OCI-LY3 (cell line): ENCODE results near the gene TP53AIP1.

Experiments
- H2AFZ ChIP-seq: fragments of 200-600, 300-600 bp; shearing (Covaris generic); 2 replicates; pipeline ENCODE4 v1.6.0; 2014; ENCODE audit warnings: antibody characterized with exemption, low read depth, low read length
- H3K27ac ChIP-seq: fragments of 200-600, 300-600 bp; sonication (generic); 2 replicates; pipeline ENCODE4 v1.5.1; 2014; ENCODE audit warnings: mild to moderate bottlenecking, low read length, moderate library complexity, mixed read lengths
- H3K27me3 ChIP-seq: fragments of 200-600, 300-600 bp; sonication (generic); 2 replicates; pipeline ENCODE4 v1.6.1; 2014; ENCODE audit warnings: low read depth, low read length, mixed read lengths
- H3K36me3 ChIP-seq: fragments of 200-600, 300-600 bp; sonication (generic); replicated peaks from 2 replicates; pipeline ENCODE3; 2014; ENCODE audit warnings: low read depth, low read length, mixed read lengths
- H3K4me1 ChIP-seq: fragments of 300-600, 200-600 bp; sonication (generic); 2 replicates; pipeline ENCODE4 v1.6.1; 2014; ENCODE audit warnings: low read length, mixed read lengths
- H3K4me2 ChIP-seq: fragments of 200-600, 300-600 bp; sonication (generic); 2 replicates; pipeline ENCODE4 v1.6.1; 2014; ENCODE audit warnings: low read length, mixed read lengths
- H3K4me3 ChIP-seq: fragments of 300-600, 200-600 bp; sonication (generic); 2 replicates; pipeline ENCODE4 v1.5.1; 2014; ENCODE audit warnings: antibody characterized with exemption, mild to moderate bottlenecking, low read length, moderate library complexity
- H3K79me2 ChIP-seq: fragments of 300-600, 200-600 bp; shearing (Covaris generic); 2 replicates; pipeline ENCODE4 v1.6.1; 2014; ENCODE audit warnings: mild to moderate bottlenecking, low read length, mixed read lengths
- H3K9ac ChIP-seq: fragments of 300-600, 200-600 bp; shearing (Covaris generic); 2 replicates; pipeline ENCODE4 v1.6.0; 2014; ENCODE audit warnings: mild to moderate bottlenecking, low read length, moderate library complexity
- H3K9me3 ChIP-seq: fragments of 200-600, 300-600 bp; shearing (Covaris generic); 2 replicates; pipeline ENCODE4 v1.6.1; 2014; ENCODE audit warnings: low read length, mixed read lengths; ENCODE audit not compliant: insufficient read depth
- H4K20me1 ChIP-seq: fragments of 200-600, 300-600 bp; sonication (generic); 2 replicates; pipeline ENCODE4 v1.6.1; 2016; ENCODE audit warnings: low read length, mixed read lengths; ENCODE audit not compliant: insufficient read depth
- EZH2phosphoT487 ChIP-seq: fragments of 200-600 bp; shearing (Covaris generic); IDR thresholded peaks from 2 replicates; pipeline ENCODE4 v1.6.1; 2018; ENCODE audit warnings: antibody characterized with exemption, mixed run types, low read depth
- TF ChIP-seq, protein P1 (sequence below): fragments of 200-600, 300-600 bp; sonication (generic); IDR thresholded peaks from 2 replicates; pipeline ENCODE4 v1.5.1; 2014; ENCODE audit warnings: antibody characterized with exemption, low read length, low read depth

The TP53AIP1 gene

GRCh38 chr11:128890216-128890542 lies 52.5 kb downstream of the TP53AIP1 start:
- Histone ChIP-seq H3K4me2 (no peak overlapping the region), H3K9ac (no peak overlapping the region), H3K9me3 (no peaks in the 10 kb centered on the region), H3K27ac (no peak overlapping the region), H4K20me1 (no peaks in the 10 kb centered on the region), H3K27me3 (0 out of 2 replicates have a peak, but pooled peaks cover 12% of the 10 kb centered on the region), H2AFZ (no peak overlapping the region), H3K79me2 (no peaks in the 10 kb centered on the region), H3K4me1 (no peaks in the 10 kb centered on the region), H3K4me3 (no peak overlapping the region), H3K36me3 (no peaks in the 10 kb centered on the region)
- TF ChIP-seq, protein P1, sequence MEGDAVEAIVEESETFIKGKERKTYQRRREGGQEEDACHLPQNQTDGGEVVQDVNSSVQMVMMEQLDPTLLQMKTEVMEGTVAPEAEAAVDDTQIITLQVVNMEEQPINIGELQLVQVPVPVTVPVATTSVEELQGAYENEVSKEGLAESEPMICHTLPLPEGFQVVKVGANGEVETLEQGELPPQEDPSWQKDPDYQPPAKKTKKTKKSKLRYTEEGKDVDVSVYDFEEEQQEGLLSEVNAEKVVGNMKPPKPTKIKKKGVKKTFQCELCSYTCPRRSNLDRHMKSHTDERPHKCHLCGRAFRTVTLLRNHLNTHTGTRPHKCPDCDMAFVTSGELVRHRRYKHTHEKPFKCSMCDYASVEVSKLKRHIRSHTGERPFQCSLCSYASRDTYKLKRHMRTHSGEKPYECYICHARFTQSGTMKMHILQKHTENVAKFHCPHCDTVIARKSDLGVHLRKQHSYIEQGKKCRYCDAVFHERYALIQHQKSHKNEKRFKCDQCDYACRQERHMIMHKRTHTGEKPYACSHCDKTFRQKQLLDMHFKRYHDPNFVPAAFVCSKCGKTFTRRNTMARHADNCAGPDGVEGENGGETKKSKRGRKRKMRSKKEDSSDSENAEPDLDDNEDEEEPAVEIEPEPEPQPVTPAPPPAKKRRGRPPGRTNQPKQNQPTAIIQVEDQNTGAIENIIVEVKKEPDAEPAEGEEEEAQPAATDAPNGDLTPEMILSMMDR = no peak
- TF ChIP-seq EZH2phosphoT487 = no peak

GRCh38 chr11:128889657-128890213 lies 52.9 kb downstream of the TP53AIP1 start:
- Histone ChIP-seq H3K9me3 (no peaks in the 10 kb centered on the region), H3K4me3 (no peak overlapping the region), H4K20me1 (no peaks in the 10 kb centered on the region), H3K36me3 (no peaks in the 10 kb centered on the region), H3K4me2 (no peak overlapping the region), H3K27ac (no peak overlapping the region), H3K9ac (no peak overlapping the region), H3K79me2 (no peaks in the 10 kb centered on the region), H2AFZ (no peak overlapping the region), H3K27me3 (0 out of 2 replicates have a peak, but pooled peaks cover 12% of the 10 kb centered on the region), H3K4me1 (no peaks in the 10 kb centered on the region)
- TF ChIP-seq, protein P1 = no peak
- TF ChIP-seq EZH2phosphoT487 = no peak

DNA sequence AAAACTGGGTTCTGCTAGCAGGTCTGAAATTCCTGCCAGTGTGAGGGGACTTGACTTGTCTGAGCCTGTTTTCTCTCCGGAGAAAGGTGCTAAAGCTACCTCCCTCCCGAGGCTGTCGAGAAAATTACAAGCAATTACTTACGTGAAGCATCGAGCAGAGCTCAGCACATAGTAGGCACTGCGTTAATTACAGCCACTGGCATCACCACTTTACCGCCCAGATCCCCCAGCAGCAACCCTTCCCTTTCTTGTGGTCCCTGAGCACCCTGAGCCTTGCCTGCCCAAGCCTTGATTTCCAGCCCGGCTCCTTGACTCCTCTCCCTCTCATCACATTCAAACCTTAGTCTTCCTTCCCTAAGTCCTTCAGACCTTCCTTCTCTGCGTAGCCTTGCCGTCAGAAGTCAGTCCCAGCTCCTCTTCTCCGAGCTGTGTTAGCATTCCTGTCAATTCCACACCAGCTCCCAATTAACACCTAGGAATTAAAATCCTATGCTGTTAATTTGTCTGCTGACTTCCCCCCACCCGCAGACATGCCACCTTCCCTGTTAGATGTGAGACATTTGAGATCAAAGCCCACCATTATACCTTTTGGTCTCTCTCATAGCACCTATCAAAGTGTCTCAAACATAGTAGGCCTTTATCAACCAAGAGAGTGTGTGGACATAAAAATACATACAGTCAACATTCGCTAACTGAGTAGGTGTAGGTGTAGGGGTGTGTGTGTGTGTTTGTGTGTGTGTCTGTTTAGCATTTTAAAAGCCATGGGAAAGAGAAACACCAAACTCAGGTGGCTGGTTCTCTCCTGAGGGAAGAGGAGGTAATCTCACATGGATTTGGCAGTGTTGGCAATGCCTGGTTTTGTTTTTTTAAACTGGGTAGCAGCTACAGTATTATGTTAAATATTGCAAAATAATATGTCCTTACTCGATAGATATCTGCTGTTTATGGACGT lies 54.4 kb downstream of the TP53AIP1 start:
- no peaks in the 10 kb centered on the region for H3K79me2 ChIP-seq
- no peak for TF ChIP-seq EZH2phosphoT487
- TF ChIP-seq, protein P1 = no peak
- no peaks in the 10 kb centered on the region for H3K9me3 ChIP-seq
- no peaks in the 10 kb centered on the region for H4K20me1 ChIP-seq
- H2AFZ ChIP-seq = no peak overlapping the region
- no peak overlapping the region for H3K4me2 ChIP-seq
- no peak overlapping the region for H3K9ac ChIP-seq
- peaks cover 6% of the 10 kb centered on the region for H3K4me1 ChIP-seq
- peaks cover 19% of the 10 kb centered on the region for H3K27me3 ChIP-seq
- H3K36me3 ChIP-seq = no peaks in the 10 kb centered on the region
- H3K27ac ChIP-seq = no peak overlapping the region
- no peak overlapping the region for H3K4me3 ChIP-seq

DNA sequence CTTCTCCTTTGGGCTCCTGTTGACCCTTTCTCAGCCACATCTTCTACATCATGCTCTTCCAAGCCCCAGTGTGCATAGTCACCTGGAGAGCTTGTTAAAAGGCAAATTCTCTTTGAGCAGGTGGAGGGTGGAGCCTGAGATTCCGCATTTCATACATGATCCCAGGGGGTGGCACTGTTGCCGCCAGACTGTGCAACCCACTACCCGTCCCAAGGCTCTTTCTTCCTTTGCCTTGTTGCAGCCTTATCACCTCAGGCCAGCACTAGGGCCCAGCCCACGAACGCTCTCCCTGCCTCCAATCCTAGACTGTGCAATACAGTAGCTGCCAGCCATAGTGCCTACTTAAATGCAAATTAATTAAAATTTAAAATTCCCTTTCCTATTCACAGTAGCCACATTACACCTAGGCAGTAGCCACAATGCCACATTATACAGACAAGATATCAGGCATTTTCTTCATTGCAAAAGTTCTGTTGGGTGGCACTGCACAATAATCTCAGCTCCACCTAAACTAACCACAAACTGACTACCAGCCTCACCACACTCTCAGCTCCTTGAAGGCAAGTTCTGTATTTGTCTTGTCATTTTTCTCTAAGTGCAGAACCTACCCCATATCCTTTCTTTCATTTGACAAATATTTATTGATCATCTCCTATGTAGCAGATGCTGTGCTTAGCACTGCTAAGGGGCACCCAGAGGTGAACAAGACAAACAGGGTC lies 56.1 kb downstream of the TP53AIP1 start:
- Histone ChIP-seq H3K4me2 (no peak overlapping the region), H3K9me3 (no peaks in the 10 kb centered on the region), H2AFZ (no peak overlapping the region), H3K9ac (no peak overlapping the region), H3K27ac (no peak overlapping the region), H3K27me3 (peaks cover 36% of the 10 kb centered on the region), H3K36me3 (no peaks in the 10 kb centered on the region), H3K79me2 (no peaks in the 10 kb centered on the region), H3K4me3 (no peak overlapping the region), H4K20me1 (no peaks in the 10 kb centered on the region), H3K4me1 (peaks cover 6% of the 10 kb centered on the region)
- TF ChIP-seq, protein P1 = peak; percentile 52
- TF ChIP-seq EZH2phosphoT487 = no peak
